Duodenal mucosa (tissue), 2 donors: ENCODE data around the gene NAGK.
"Not testable (repeated sequence)": the region's sequence is repeated elsewhere in the genome, so short reads cannot be mapped to it uniquely, and the experiment has no call there.

Source experiments
- H3K27ac ChIP-seq: one replicate; pipeline ENCODE4 v1.7.0; 2013; ENCODE audit warnings: low read depth, low read length
- H3K27me3 ChIP-seq, 2 donors: one replicate each; pipeline ENCODE4 v1.7.0; 2013; ENCODE audit warnings: low read length in 2 of 2, control low read depth in 1 of 2; ENCODE audit not compliant: insufficient read depth in 2 of 2, control insufficient read depth in 1 of 2
- H3K36me3 ChIP-seq, 2 donors: one replicate each; pipeline ENCODE4 v1.7.0; 2013; ENCODE audit warnings: low read length in 2 of 2, control low read depth in 1 of 2; ENCODE audit not compliant: insufficient read depth in 2 of 2, control insufficient read depth in 1 of 2
- H3K4me1 ChIP-seq, 2 donors: one replicate each; pipeline ENCODE4 v1.7.0; 2013; ENCODE audit warnings: low read length in 2 of 2, control low read depth in 1 of 2; ENCODE audit not compliant: insufficient read depth in 2 of 2, control insufficient read depth in 1 of 2
- H3K4me3 ChIP-seq, 2 donors: one replicate each; pipeline ENCODE4 v1.7.0; 2013; ENCODE audit warnings: low read length in 2 of 2, low read depth in 1 of 2
- H3K9ac ChIP-seq, 2 donors: one replicate each; pipeline ENCODE4 v1.7.0; 2013; ENCODE audit warnings: low read length in 2 of 2, low read depth in 1 of 2
- H3K9me3 ChIP-seq, 2 donors: one replicate each; pipeline ENCODE4 v1.7.0; 2013; ENCODE audit warnings: low read length in 2 of 2, control low read depth in 1 of 2; ENCODE audit not compliant: control insufficient read depth in 1 of 2

NAGK gene

GRCh38 chr2:71083752-71084312, 15.4 kb downstream of the NAGK start:
- H3K27me3 ChIP-seq, H3K9ac ChIP-seq, H3K27ac ChIP-seq, H3K9me3 ChIP-seq, H3K36me3 ChIP-seq, H3K4me1 ChIP-seq, H3K4me3 ChIP-seq: not testable (repeated sequence)

- H3K27me3 ChIP-seq, H3K4me3 ChIP-seq, H3K9me3 ChIP-seq, H3K4me1 ChIP-seq, H3K9ac ChIP-seq, H3K27ac ChIP-seq, H3K36me3 ChIP-seq: not testable (repeated sequence)
Measured at GRCh38 chr2:71085325-71086003, 17.0 kb downstream of the NAGK start.

- H3K27ac ChIP-seq, H3K9me3 ChIP-seq, H3K27me3 ChIP-seq, H3K4me3 ChIP-seq, H3K36me3 ChIP-seq, H3K4me1 ChIP-seq, H3K9ac ChIP-seq: not testable (repeated sequence)
Measured at GRCh38 chr2:71089475-71089874, 21.0 kb downstream of the NAGK start.

GRCh38 chr2:71091808-71092207, 23.4 kb downstream of the NAGK start:
- H3K4me1 ChIP-seq, H3K36me3 ChIP-seq, H3K27me3 ChIP-seq, H3K4me3 ChIP-seq, H3K9me3 ChIP-seq, H3K9ac ChIP-seq, H3K27ac ChIP-seq: not testable (repeated sequence)

- H3K4me1 ChIP-seq, H3K27ac ChIP-seq, H3K4me3 ChIP-seq, H3K9me3 ChIP-seq, H3K27me3 ChIP-seq, H3K9ac ChIP-seq, H3K36me3 ChIP-seq: not testable (repeated sequence)
Measured at GRCh38 chr2:71092491-71093260, 24.2 kb downstream of the NAGK start.

- Histone ChIP-seq H3K27me3 (no peaks in the 10 kb centered on the region), H3K4me3 (no peak overlapping the region), H3K9ac (no peak overlapping the region)
Measured at GRCh38 chr2:71100195-71100964, 31.9 kb downstream of the NAGK start.

GRCh38 chr2:71101656-71102055, 33.2 kb downstream of the NAGK start:
- Histone ChIP-seq H3K27me3 (no peaks in the 10 kb centered on the region), H3K4me3 (no peak overlapping the region), H3K9me3 (no peaks in the 10 kb centered on the region), H3K4me1 (no peaks in the 10 kb centered on the region), H3K27ac (no peak overlapping the region), H3K36me3 (no peaks in the 10 kb centered on the region), H3K9ac (no peak overlapping the region)

More at GRCh38 chr2:71100195-71100964, 31.9 kb downstream of the NAGK start:
- no peaks in the 10 kb centered on the region for H3K4me1 ChIP-seq
- no peaks in the 10 kb centered on the region for H3K36me3 ChIP-seq
- no peaks in the 10 kb centered on the region for H3K9me3 ChIP-seq
- no peak overlapping the region for H3K27ac ChIP-seq

GRCh38 chr2:71102981-71103681, 34.7 kb downstream of the NAGK start:
- Histone ChIP-seq H3K9ac (no peak overlapping the region), H3K9me3 (no peaks in the 10 kb centered on the region), H3K4me3 (no peak overlapping the region), H3K27ac (no peak overlapping the region), H3K36me3 (no peaks in the 10 kb centered on the region), H3K27me3 (no peaks in the 10 kb centered on the region), H3K4me1 (no peaks in the 10 kb centered on the region)

- Histone ChIP-seq H3K4me3 (no peak overlapping the region), H3K36me3 (peaks cover 0 to 6% of the 10 kb centered on the region in 2 donors), H3K4me1 (no peaks in the 10 kb centered on the region), H3K9ac (no peak overlapping the region), H3K9me3 (no peaks in the 10 kb centered on the region), H3K27me3 (no peaks in the 10 kb centered on the region), H3K27ac (no peak overlapping the region)
Measured at GRCh38 chr2:71103809-71104208, 35.4 kb downstream of the NAGK start.
